HepG2 (cell line): ENCODE measurements around the gene CDK15. TPM values are rescaled to one million over a fixed set of nuclear protein-coding genes. Genes with fewer than 3 reads are reported as not detected.

Source experiments
- AGO1 ChIP-seq: fragments of 200-400 bp; formaldehyde crosslinking; IDR thresholded peaks from 2 replicates; pipeline ENCODE4 v1.6.1; 2017; ENCODE audit warnings: mild to moderate bottlenecking, low read depth, low read length, moderate library complexity; ENCODE audit not compliant: poor library complexity, severe bottlenecking
- EHMT2 ChIP-seq: fragments of 200-600 bp; sonication (generic); IDR thresholded peaks from 2 replicates; pipeline ENCODE4 v1.7.0; 2017; ENCODE audit warnings: antibody characterized with exemption, low read depth, low read length, borderline replicate concordance
- HNRNPL ChIP-seq: fragments of 200-400 bp; formaldehyde crosslinking; IDR thresholded peaks from 2 replicates; pipeline ENCODE4 v1.6.1; 2017; ENCODE audit warnings: mild to moderate bottlenecking, low read depth, low read length
- HOXA7 ChIP-seq: sonication (generic); formaldehyde crosslinking; IDR thresholded peaks from 2 replicates; pipeline ENCODE4 v1.8.1; 2022; ENCODE audit warnings: mild to moderate bottlenecking, missing genetic modification reagents, moderate library complexity
- MAFF ChIP-seq: IDR thresholded peaks from 2 replicates; pipeline ENCODE4 v1.6.1; 2011; ENCODE audit warnings: low read depth, low read length, improper control_type of control experiment
- MAFG ChIP-seq: sonication (generic); formaldehyde crosslinking; IDR thresholded peaks from 2 replicates; pipeline ENCODE4 v1.5.1; 2020; ENCODE audit warnings: mild to moderate bottlenecking, missing genetic modification reagents
- NKX3-1 ChIP-seq: sonication (generic); formaldehyde crosslinking; IDR thresholded peaks from 2 replicates; pipeline ENCODE4 v1.5.0; 2020; ENCODE audit warnings: missing genetic modification reagents
- PATZ1 ChIP-seq: sonication (generic); formaldehyde crosslinking; IDR thresholded peaks from 2 replicates; pipeline ENCODE4 v1.4.0; 2020; ENCODE audit warnings: missing genetic modification reagents
- PAWR ChIP-seq: sonication (generic); formaldehyde crosslinking; IDR thresholded peaks from 2 replicates; pipeline ENCODE4 v1.4.0; 2020; ENCODE audit warnings: missing genetic modification reagents, mild to moderate bottlenecking, borderline replicate concordance
- PRDM15 ChIP-seq: sonication (generic); formaldehyde crosslinking; IDR thresholded peaks from 2 replicates; pipeline ENCODE4 v1.4.0; 2020; ENCODE audit warnings: missing genetic modification reagents
- PRDM4 ChIP-seq: sonication (generic); formaldehyde crosslinking; IDR thresholded peaks from 2 replicates; pipeline ENCODE4 v1.9.0; 2021; ENCODE audit warnings: missing genetic modification reagents, borderline replicate concordance
- SYNCRIP ChIP-seq: fragments of 200-400 bp; formaldehyde crosslinking; IDR thresholded peaks from 2 replicates; pipeline ENCODE4 v1.6.1; 2018; ENCODE audit warnings: mild to moderate bottlenecking, low read depth, low read length; ENCODE audit not compliant: insufficient read depth
- ZBTB39 ChIP-seq: sonication (generic); formaldehyde crosslinking; IDR thresholded peaks from 2 replicates; pipeline ENCODE4 v1.5.0; 2020; ENCODE audit warnings: missing genetic modification reagents
- ZKSCAN1 ChIP-seq: fragments of 150-350 bp; IDR thresholded peaks from 2 replicates; pipeline ENCODE4 v1.6.1; 2014; ENCODE audit warnings: low read length
- ZNF138 ChIP-seq: sonication (generic); formaldehyde crosslinking; IDR thresholded peaks from 2 replicates; pipeline ENCODE4 v1.5.0; 2020; ENCODE audit warnings: mild to moderate bottlenecking, low read depth, missing genetic modification reagents
- ZNF569 ChIP-seq: sonication (generic); formaldehyde crosslinking; IDR thresholded peaks from 2 replicates; pipeline ENCODE4 v1.5.0; 2020; ENCODE audit warnings: mild to moderate bottlenecking, missing genetic modification reagents, moderate library complexity, borderline replicate concordance
- polyA plus RNA-seq, 8 experiments: library from polyadenylated mRNA; depleted of rRNA in 3 of 8; stranded (reverse) in 7 of 8; unstranded in 1 of 8; fragments of >200 nt; fragmentation: Illumina TruSeq in 4 of 8; extraction: Trizol in 4 of 8; gene quantifications; 2 replicates each; pipeline versions ENCODE4 v1.2.1 to v1.2.3, GENCODE V29; 2011 to 2016; ENCODE audit warnings: low read depth in 4 of 8, missing spikeins in 1 of 8, mixed read lengths in 1 of 8; ENCODE audit not compliant: insufficient read depth in 1 of 8
- total RNA-seq, 5 experiments: library from RNA; depleted of rRNA; stranded (reverse); fragments of >200 nt; fragmentation: Illumina TruSeq; extraction: Trizol; gene quantifications; 2 replicates each; pipeline ENCODE4 v1.2.3, GENCODE V29; 2016; ENCODE audit warnings: low read depth in 1 of 5

The CDK15 gene
- total and polyA plus RNA-seq, 2 of the 13 experiments (the other 11 are each of a cell fraction or from before 2014, with no cell fraction given) = not detected

- TF ChIP-seq PATZ1 = peak; percentile 75
- TF ChIP-seq PRDM15 (CRISPR knock-in tag) = peak; percentile 61; the same call in 1 of the 2 replicates
- no peak; the same call in 1 of the 2 replicates for TF ChIP-seq ZNF138 (CRISPR knock-in tag)
- peak; percentile 74; the same call in 1 of the 2 replicates for TF ChIP-seq ZNF569 (CRISPR knock-in tag)
- TF ChIP-seq AGO1 = peak; percentile 55
- no peak for TF ChIP-seq HOXA7 (CRISPR knock-in tag)
- TF ChIP-seq MAFG (CRISPR knock-in tag) = no peak
- peak; percentile 93; the same call in 1 of the 2 replicates for TF ChIP-seq NKX3-1 (CRISPR knock-in tag)
- 0 out of 2 replicates have a peak, but pooled peaks have one; percentile 20 for TF ChIP-seq HNRNPL
- no peak; the same call in 1 of the 2 replicates for TF ChIP-seq EHMT2
- peak; percentile 76 for TF ChIP-seq MAFF
- no peak for TF ChIP-seq ZKSCAN1
- TF ChIP-seq PAWR (CRISPR knock-in tag) = no peak
- no peak for TF ChIP-seq SYNCRIP
- no peak for TF ChIP-seq PRDM4 (CRISPR knock-in tag)
- TF ChIP-seq ZBTB39 (CRISPR knock-in tag) = no peak
These were observed 25.5 kb upstream of the CDK15 start, which contains the start of gene ALS2 (continued) for GRCh38 chr2:201780674-201781493.
